Dedifferentiated amniotic fluid mesenchymal stem cell (primary cell): ENCODE results near the gene LXN.
"Not testable (repeated sequence)": the region's sequence is repeated elsewhere in the genome, so short reads cannot be mapped to it uniquely, and the experiment has no call there.

Experiments
- DNase-seq: peaks from one replicate; pipeline ENCODE4 v3.0.0-alpha.2; 2016; ENCODE audit errors: extremely low spot score

LXN gene, protein sequence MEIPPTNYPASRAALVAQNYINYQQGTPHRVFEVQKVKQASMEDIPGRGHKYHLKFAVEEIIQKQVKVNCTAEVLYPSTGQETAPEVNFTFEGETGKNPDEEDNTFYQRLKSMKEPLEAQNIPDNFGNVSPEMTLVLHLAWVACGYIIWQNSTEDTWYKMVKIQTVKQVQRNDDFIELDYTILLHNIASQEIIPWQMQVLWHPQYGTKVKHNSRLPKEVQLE

DNA sequence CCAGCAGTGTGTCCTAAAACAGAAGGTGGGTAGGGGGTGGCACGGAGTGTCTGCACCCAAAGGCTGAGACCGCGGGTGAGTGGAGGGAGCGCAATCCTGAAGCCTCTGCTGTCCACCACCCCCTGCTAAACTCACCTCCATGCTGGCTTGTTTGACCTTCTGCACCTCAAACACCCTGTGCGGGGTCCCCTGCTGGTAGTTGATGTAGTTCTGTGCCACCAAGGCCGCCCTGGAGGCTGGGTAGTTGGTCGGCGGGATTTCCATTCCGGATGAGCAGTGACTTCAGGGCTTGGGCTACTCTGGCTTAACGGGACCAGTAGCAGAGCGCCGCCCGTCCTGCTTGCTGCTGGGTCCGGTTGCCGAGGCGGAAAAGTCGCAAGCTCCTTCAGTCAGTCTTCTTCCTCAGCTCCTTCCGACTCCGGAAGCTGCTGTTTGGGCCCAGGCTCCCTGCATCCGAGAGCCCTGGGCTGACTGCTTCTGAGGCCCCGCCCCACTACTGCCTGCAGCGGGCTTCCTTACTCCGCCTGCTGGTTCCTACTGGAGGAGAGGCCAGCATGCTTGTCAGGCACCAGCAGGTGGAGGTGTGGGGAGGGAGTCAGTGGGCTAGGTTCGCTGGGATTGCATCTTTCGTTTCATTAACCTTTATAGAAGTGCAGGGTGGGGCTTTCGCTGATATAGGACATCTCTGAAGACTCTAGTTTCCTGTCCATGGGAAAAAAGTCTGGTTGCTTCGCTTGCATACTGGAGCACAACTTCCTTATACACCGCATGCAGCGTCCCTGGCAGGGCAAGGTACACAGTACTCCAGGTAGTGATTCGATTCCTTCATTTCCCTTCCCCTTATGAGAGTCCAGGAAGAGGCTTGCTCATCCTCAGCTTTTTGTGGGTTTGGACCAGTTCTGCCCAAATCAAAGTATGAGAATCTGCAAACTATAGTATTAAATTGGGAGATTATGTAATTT lies at the start of gene LXN:
LXN (minus strand) TSS at position 434 of the 962 bp plus-strand sequence; CDS start at position 264, 170 bp downstream.
- DNase-seq, result peak; percentile 51

DNA sequence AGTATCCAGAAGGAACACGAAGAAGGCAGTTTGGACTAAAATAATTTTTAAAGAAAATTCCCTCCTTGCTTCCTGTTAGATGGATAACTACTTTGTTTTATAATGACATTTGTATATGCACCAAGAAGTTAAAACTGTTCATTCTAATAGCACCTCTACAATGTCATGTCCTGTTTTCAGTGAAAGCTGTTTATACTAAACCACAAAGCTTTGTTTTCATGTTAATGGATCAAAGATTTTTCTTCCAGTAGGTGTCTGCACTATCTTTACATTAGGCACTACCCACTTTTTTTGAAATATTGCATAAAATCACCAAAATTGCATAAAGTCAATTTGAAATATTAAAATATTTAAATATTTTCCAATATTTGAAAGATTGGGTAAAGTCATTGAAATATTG lies 49.7 kb upstream of the LXN start:
- no peak for DNase-seq

DNA sequence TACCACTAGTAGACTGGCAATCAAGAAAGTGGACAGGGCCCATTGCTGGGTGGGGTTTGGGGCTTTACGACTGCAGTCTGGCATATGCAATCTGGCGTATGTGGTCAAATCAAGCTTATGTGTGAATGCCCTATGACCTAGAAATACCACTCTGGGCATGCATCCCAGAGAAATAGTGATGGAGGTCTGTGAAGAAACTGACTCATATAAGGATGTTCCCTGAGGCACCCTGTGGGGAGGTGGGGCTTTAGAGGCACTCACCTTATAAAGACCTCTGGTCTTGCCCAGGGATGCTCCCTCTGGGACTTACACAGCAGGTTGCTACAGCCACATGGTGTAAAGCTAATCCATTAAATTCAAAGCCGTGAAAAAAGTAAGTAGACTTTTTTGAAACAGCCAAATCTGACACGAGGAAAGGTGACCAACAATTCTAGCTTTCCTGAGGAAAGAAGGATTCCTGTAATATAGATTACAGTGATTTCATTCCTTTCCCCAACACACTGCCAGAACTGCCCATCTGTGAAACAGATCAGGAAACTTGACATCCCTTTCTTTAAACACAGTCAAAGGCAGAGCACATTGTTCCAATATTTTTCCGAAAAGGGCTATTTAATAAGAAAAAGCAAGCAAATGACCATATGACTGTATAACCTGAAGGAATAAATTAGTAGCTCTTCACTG lies 46.2 kb upstream of the LXN start:
- peak; percentile 80 for DNase-seq

DNA sequence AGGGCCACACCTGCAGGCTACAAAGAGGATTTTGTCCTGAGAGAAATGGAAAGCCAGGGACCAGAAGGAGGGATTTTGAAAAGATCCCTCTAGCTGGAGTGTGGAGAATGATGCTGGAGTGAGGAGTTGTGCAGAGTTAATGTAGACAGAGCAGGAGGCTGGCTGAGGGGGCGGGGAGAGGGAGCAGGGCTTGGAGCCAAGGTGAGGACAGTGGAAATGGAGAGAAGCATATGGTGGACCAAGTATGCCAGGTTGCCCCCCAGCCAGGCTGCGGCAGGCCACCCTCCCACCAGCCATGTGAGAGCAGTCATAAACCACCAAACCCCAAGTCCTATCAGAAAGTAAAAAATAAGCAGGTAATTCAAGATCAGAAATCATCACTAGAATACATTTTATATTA lies 45.1 kb upstream of the LXN start:
- no peak for DNase-seq

DNA sequence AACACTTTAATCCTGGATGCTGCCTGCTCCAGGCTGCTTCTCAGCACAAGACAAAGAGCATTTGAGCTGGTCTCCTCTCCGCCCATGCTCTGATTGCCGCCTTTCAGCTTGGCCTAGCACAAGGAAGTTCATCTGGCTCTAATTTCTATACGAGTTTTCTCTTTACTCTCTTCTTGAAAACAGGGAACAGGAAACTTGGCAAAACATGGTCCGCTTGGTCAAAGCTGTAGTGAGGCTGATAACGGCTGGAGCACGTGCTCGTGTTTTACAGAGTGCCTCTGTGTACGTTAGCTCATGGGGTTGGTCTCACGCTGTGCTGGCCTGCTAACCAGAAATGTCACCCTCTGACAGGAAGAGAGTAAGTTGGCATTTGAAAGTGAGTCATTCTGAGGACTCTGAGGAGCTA lies 40.6 kb upstream of the LXN start:
- DNase-seq, result no peak

DNA sequence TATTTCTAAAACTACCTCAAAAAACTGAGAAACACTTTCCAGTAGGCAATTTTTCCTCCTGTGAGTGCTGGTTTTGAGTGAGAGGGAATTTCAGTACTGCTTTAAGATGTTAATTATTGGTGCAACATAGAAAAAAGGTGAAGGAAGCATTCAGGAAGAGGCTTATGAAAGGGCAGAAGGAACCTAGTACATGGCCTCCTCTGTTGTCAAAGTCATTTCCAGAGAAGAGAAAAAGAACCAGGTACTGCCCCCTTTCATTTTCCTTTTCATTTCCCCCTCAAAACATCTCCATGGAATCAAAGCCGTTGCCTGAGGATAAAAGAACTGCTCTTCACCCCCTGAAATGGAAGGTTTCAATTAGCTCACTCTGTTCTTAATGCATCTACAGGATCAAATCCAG lies 40.0 kb upstream of the LXN start:
- DNase-seq, result no peak

DNA sequence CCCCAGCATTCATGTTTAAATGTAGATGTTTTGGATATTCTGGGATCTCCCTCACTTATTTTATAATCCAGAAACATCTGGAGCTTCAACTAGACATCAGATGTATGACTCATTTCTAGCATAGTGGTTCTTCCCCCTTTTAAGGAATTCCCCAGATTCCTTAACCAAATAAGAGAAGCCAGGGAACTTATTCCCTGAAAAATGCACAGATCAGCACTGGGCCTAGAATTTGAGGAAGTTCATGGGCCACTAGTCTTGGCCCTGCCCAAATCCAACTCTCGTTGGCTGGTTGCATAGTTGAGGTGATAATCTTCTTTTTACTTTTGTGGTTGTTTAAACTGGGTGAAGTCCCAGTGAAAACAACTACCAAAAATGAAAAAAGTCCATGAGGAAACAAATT lies 39.4 kb upstream of the LXN start:
- peak; percentile 74 for DNase-seq

DNA sequence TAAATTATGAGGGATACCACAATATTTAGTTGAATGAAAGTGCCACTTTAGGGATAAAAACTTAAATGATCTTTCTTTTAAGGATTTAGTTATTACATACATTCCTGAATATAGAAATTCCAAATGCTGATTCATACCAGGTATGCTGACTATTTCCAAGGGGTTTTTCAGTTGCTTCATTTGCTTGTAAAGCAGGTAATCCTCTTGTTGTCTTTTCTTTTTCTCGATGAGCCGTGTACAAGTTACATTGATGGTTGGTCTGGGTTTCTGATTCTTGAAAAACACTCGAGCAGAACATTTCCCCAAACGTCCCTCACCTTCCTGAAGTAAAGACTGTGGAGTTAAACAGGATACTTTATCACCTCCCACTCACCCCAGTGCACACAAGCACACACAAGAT lies 38.2 kb upstream of the LXN start:
- DNase-seq, result no peak

DNA sequence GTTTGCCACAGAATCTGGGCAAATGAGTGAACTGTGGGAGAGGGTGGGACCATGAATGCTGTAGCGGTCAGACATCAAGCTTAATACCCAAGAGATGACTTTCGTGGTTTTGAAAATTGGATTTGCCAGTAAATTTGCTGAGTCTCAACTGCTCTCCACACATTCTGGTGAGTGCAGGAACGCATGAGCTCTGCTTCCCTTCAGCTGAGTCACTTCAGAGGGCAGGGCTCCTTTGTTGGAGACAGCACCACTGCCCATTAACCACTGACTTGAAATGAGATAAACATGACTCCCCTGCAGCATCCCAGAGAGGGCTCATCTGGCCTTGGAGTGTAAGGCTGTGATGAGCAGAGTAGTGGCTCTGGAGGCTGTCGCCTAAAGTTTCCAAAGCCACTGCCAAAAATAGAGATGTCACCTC lies 37.2 kb upstream of the LXN start:
- DNase-seq, result peak; percentile 94

DNA sequence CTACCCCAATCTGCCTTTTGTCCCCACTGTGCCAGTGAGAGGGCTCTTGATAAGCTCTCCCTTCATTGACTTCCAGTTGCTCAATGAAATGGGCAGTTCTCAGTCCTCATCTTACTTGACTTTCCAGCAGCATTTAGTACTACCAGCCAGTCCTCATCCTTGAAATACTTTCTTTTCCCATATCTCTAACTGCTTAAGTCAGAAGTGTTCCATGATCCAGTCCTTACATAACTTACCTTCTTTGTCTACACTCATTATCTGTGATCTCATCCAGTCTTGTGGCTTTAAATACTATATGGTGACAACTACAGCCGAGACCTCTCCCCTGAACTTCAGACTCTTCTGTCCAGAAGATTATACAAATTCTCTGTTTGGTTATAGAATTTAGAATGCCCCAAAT lies 31.1 kb upstream of the LXN start:
- no peak for DNase-seq

DNA sequence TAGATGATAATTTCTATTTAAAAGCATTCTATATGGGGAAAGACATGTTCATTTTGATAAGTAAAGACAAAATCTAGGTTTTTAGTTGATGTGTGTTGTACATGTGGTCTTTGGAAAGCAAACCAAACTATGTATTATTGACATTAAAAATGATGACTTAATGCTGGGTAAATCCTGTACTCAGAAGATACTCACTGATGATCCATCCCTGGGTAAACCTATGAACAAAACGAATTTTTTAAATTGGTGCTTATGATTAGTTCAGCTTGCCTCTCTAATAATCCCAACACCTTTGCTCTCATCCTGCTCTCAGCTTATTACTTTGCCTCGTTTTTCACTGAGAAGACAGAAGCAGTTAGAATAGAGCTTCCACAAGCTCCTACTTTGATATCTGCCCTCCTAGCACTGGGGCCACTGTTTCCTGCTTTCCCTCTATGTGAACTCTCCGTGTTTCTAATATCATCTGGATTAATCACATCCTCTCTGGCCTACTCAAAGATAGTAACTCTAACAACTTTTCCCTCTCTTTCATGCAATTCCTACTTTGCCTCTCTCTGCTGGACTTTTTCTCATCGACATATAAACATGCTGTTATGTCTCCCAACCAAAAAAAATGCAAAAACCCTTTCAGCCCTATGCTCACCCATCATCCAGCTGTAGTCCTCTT lies 30.5 kb upstream of the LXN start:
- no peak for DNase-seq

DNA sequence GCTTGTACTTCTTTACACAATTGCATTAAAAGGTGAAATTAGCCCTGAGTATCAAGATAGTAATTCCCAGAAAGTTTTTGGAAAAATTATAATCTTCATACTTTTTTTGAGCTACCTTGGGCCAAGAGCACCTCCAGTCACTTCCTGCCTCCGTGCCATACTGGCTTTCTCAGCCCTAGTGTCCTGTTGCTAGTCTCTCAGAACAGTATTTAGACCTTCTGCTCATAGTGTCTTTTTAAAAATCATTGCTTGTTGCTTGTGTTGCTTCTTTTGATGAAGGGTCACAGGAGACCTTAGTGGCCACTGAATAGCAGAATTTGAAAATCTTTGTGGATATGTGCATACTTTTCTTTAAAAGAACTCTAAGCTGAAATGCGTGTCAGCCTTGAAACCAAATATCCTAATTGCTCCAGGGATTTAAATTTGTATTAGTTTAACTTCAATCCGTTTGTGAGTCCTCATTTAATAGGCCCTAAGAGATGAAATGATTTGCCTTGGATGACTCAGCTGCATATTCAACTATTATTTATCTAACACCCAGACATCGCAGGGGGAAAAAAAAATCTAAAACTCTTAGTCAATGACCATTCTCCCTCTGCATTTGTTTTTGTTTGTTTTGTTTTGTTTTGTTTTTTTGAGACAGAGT lies 29.1 kb upstream of the LXN start:
- no peak for DNase-seq

DNA sequence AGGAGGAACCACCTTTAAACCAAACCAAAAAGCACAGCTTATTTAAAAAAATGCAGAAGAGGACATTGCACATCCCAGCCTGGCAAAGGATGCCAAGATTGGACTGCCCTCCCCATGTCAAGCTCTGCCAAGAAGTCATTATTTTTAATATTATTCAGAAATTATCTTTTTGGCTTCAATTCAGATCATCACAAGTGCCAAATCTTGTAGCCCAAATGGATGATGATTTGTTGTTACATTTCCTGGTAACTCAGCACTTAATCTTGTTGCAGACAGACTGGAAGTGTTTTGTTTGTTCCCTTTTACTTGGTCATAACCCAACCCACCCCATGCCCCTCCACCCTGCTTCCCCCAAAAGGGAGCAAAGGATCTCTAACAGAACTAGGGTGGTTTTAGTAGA lies 28.1 kb upstream of the LXN start:
- no peak for DNase-seq

DNA sequence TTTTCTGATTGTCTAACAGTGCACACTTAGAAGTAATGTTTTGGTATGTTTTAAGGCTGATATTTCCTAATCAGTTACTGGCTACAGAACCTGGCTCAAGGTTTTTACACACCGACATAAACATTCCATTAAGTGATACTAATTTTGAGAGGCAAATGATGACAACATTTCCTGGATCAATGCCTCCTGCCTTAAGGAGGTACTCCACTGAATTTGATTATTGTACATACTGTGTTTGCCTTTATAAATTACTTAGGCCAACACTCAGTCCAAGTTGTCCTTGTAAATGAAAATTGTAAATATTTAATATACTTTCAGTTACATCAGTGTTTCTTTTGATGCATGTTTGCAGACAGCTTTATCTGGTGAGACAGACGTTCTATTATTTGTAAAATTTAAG lies 24.2 kb upstream of the LXN start:
- no peak for DNase-seq

DNA sequence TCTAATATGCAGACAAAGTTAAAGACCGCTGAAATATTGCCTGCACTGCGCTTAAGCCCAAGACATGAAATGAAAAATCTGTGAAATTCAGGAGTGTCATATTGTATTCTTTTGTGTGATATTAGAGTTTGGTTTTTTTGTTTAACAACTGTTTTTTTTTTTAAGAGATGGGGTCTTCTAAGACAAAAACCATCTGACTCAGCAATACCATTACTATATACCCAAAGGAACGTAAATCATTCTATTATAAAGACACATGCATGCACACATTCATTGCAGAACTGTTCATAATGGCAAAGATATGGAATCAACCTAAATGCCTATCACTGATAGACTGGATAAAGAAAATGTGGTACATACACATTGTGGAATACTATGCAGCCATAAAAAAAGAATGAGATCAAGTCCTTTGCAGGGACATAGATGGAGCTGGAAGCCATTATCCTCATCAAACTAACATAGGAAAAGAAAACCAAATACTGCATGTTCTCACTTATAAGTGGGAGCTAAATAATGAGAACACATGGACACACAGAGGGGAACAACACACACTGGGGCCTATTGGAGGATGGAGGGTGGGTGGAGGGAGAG lies 21.5 kb upstream of the LXN start:
- not testable (repeated sequence) for DNase-seq

DNA sequence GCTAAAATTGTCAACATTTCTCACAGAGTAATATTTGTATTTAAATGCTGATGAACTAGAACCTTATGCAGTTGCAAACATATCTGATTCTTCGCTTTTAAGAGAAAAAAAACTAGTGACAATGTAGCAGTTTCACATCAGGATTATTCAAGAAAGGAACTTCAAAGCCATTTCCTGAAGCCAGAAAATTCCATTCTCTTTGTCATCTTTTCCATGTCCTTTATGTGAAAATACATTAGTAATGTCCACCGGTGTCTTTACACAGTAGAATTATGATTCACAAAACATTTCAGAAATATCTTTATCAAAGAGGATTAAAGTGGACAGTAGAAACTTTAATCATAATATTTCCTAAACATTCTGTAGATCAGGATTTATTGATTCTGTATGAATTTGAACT lies 12.7 kb upstream of the LXN start:
- DNase-seq, result no peak

DNA sequence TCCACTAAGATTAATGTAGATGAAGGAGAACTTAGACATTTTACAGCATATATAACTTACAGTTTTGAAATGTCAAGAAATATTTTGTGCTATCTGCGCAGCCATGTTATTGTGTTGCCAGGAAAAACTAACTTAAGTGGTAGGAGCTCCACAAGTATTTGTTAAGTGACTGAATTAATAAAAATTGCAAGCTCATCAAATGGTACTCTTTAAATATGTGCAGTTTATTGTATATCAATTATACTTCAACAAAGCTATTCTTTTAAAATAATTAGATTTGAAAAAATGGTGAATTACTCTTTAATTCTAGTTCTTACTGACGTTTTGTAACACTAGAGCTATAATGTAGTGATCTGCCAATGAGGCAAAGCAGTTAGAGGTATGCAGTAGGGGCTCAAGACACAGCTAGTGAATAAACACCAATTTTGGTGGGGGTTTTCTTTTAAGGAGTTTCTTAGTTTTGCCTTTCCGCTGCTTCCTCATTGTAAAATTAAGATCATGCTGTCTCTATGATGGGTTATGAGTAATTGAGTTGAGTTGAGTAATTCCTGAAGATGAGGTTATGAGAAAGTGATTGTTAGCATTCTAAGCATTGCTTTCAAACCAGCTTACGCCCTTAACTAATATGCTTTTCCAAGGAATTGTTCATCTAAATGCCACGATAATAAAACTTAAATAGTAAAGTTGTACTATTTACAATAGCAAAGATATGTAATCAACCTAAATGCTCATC lies 10.9 kb upstream of the LXN start:
- peak; percentile 39 for DNase-seq

DNA sequence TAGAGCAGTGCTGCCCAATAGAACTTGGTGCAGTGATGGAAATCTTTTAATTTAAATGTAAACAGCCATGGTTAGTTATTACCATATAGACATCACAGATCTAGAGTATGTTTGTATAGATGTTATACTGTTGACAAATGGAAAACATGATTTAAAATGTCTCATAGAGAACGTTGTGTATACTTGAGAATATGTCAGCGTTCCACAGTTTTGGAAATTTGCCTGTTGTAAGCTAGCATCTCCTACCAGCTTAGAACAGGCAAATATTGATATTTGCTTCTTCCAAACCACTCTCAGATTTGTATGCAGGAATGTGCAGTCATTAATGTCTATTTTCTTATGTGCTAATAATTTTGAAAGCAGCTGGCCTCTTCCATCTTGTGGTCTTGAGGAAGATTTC lies 8.4 kb upstream of the LXN start:
- no peak for DNase-seq

DNA sequence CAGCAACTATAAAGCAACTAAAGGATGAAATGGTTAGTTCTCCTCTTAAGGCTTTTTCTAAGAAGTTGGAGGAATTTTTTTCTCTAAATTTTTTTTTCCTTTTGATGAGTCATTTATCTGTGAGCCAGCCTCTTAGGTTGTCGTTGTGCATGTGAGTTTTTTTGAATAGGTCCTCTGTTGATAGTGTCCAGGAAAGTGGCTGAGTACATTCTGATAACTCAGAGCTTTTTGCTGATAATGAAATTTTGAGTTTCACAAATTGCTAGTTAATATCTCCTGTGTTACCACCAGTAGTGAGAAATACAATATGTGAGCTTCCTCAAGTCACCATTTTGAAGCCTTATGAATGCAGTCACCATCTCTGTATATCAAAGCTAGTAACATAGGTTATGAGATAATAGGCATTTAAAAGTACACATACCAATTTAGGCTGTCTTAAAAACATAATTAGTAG lies 7.1 kb upstream of the LXN start:
- no peak for DNase-seq

DNA sequence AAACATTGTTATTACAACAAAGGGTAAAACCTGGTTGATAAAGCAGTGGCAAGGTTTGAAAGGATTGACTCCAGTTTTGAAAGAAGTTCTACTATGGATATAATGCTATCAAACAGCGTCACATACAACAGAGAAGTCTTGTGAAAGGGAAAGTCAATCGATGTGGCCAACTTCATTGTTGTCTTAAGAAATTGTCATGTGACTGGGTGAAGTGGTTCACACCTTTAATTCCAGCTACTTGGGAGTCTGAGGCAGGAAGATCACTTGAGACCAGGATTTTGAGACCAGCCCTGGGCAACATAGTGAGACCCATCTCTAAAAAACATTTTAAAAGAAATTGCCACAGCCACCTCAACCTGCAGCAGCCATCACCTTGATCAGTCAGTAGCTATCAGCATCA lies 6.2 kb upstream of the LXN start:
- DNase-seq, result no peak
